Osteoblast (primary cell): ENCODE results near the gene PLBD2. TPM values are rescaled to one million over a fixed set of nuclear protein-coding genes. Genes with fewer than 3 reads are reported as not detected.

Experiments
- DNase-seq: peaks from one replicate; pipeline ENCODE4 v3.0.0; 2011; ENCODE audit warnings: low spot score, mixed read lengths; ENCODE audit not compliant: insufficient read length; ENCODE audit errors: missing footprints
- H2AFZ ChIP-seq: 2 replicates; pipeline ENCODE4 v1.6.0; 2011; ENCODE audit warnings: mild to moderate bottlenecking, low read length
- H3K27ac ChIP-seq: 2 replicates; pipeline ENCODE4 v1.5.1; 2011; ENCODE audit warnings: mild to moderate bottlenecking, low read depth, low read length, moderate library complexity
- H3K27me3 ChIP-seq: 2 replicates; pipeline ENCODE4 v1.6.0; 2012; ENCODE audit warnings: mild to moderate bottlenecking, control low read depth, inconsistent platforms, low read length, moderate library complexity; ENCODE audit not compliant: insufficient read depth
- H3K36me3 ChIP-seq: 2 replicates; pipeline ENCODE4 v1.5.1; 2011; ENCODE audit warnings: mild to moderate bottlenecking, low read length, control low read depth, moderate library complexity; ENCODE audit not compliant: insufficient read depth
- H3K4me1 ChIP-seq: 2 replicates; pipeline ENCODE4 v1.5.1; 2011; ENCODE audit warnings: mild to moderate bottlenecking, low read length, control low read depth, moderate library complexity; ENCODE audit not compliant: insufficient read depth
- H3K4me2 ChIP-seq: 2 replicates; pipeline ENCODE4 v1.6.0; 2011; ENCODE audit warnings: mild to moderate bottlenecking, low read length; ENCODE audit not compliant: insufficient read depth
- H3K4me3 ChIP-seq: fragments of 200-600 bp; sonication (generic); 3 replicates; pipeline ENCODE4 v1.5.1; 2012; ENCODE audit warnings: mild to moderate bottlenecking, low read length, inconsistent platforms; ENCODE audit not compliant: insufficient read depth
- H3K79me2 ChIP-seq: 2 replicates; pipeline ENCODE4 v1.6.0; 2012; ENCODE audit warnings: mild to moderate bottlenecking, low read length, control low read depth, inconsistent platforms; ENCODE audit not compliant: insufficient read depth
- H3K9me3 ChIP-seq: 2 replicates; pipeline ENCODE4 v1.5.1; 2011; ENCODE audit warnings: low read depth, low read length, control low read depth
- H4K20me1 ChIP-seq: 2 replicates; pipeline ENCODE4 v1.6.0; 2012; ENCODE audit warnings: mild to moderate bottlenecking, low read length, control low read depth; ENCODE audit not compliant: insufficient read depth
- CTCF ChIP-seq: IDR thresholded peaks from 2 replicates; pipeline ENCODE4 v1.5.1; 2011; ENCODE audit warnings: mild to moderate bottlenecking, low read depth, low read length, moderate library complexity; ENCODE audit errors: extremely low read depth
- total RNA-seq: library from RNA; depleted of rRNA; stranded (reverse); fragments of >200 nt; gene quantifications from 2 replicates; pipeline ENCODE4 v1.2.3, GENCODE V29; 2012

PLBD2 gene
- total RNA-seq, 1 donor = 69.1 TPM

GRCh38 chr12:113387631-113388030 lies 29.2 kb downstream of the PLBD2 start:
- no peaks in the 10 kb centered on the region for H3K79me2 ChIP-seq
- no peaks in the 10 kb centered on the region for H4K20me1 ChIP-seq
- no peak overlapping the region for H3K4me2 ChIP-seq
- H3K4me1 ChIP-seq = no peaks in the 10 kb centered on the region
- no peaks in the 10 kb centered on the region for H3K9me3 ChIP-seq
- H3K4me3 ChIP-seq = no peak overlapping the region
- no peaks in the 10 kb centered on the region for H3K27me3 ChIP-seq
- no peak overlapping the region for H3K27ac ChIP-seq
- H3K36me3 ChIP-seq = peaks cover 18% of the 10 kb centered on the region
- H2AFZ ChIP-seq = no peak overlapping the region
- DNase-seq = no peak
- no peak for TF ChIP-seq CTCF

GRCh38 chr12:113388351-113388750 lies 30.0 kb downstream of the PLBD2 start:
- Histone ChIP-seq H3K9me3 (no peaks in the 10 kb centered on the region), H2AFZ (no peak overlapping the region), H3K4me2 (no peak overlapping the region), H3K27ac (no peak overlapping the region), H4K20me1 (no peaks in the 10 kb centered on the region), H3K79me2 (no peaks in the 10 kb centered on the region), H3K27me3 (no peaks in the 10 kb centered on the region), H3K4me1 (no peaks in the 10 kb centered on the region), H3K4me3 (no peak overlapping the region), H3K36me3 (peaks cover 18% of the 10 kb centered on the region)
- DNase-seq = no peak
- no peak for TF ChIP-seq CTCF

- no peak overlapping the region for H2AFZ ChIP-seq
- no peak for TF ChIP-seq CTCF
- no peaks in the 10 kb centered on the region for H4K20me1 ChIP-seq
- H3K4me3 ChIP-seq = no peak overlapping the region
- no peaks in the 10 kb centered on the region for H3K4me1 ChIP-seq
- H3K9me3 ChIP-seq = no peaks in the 10 kb centered on the region
- no peaks in the 10 kb centered on the region for H3K27me3 ChIP-seq
- peaks cover 11% of the 10 kb centered on the region for H3K36me3 ChIP-seq
- no peak overlapping the region for H3K27ac ChIP-seq
- H3K79me2 ChIP-seq = no peaks in the 10 kb centered on the region
- H3K4me2 ChIP-seq = no peak overlapping the region
- peak; percentile 62 for DNase-seq
These were observed 32.0 kb downstream of the PLBD2 start for GRCh38 chr12:113390064-113391043.

GRCh38 chr12:113391145-113391544 lies 32.8 kb downstream of the PLBD2 start:
- H3K79me2 ChIP-seq = no peaks in the 10 kb centered on the region
- H3K4me2 ChIP-seq = no peak overlapping the region
- no peaks in the 10 kb centered on the region for H3K4me1 ChIP-seq
- no peak for TF ChIP-seq CTCF
- H2AFZ ChIP-seq = no peak overlapping the region
- no peaks in the 10 kb centered on the region for H3K27me3 ChIP-seq
- no peaks in the 10 kb centered on the region for H3K9me3 ChIP-seq
- H3K4me3 ChIP-seq = no peak overlapping the region
- DNase-seq = peak; percentile 79
- H3K27ac ChIP-seq = no peak overlapping the region
- peaks cover 8% of the 10 kb centered on the region for H3K36me3 ChIP-seq
- H4K20me1 ChIP-seq = no peaks in the 10 kb centered on the region
